ENCODE results near the gene RNF151. TPM values are rescaled to one million over a fixed set of nuclear protein-coding genes. Genes with fewer than 3 reads are reported as not detected.

Gene RNF151
- total and polyA plus RNA-seq, 2 of the 13 experiments (the other 11 are each of a cell fraction or from before 2014, with no cell fraction given): not detected

DNA sequence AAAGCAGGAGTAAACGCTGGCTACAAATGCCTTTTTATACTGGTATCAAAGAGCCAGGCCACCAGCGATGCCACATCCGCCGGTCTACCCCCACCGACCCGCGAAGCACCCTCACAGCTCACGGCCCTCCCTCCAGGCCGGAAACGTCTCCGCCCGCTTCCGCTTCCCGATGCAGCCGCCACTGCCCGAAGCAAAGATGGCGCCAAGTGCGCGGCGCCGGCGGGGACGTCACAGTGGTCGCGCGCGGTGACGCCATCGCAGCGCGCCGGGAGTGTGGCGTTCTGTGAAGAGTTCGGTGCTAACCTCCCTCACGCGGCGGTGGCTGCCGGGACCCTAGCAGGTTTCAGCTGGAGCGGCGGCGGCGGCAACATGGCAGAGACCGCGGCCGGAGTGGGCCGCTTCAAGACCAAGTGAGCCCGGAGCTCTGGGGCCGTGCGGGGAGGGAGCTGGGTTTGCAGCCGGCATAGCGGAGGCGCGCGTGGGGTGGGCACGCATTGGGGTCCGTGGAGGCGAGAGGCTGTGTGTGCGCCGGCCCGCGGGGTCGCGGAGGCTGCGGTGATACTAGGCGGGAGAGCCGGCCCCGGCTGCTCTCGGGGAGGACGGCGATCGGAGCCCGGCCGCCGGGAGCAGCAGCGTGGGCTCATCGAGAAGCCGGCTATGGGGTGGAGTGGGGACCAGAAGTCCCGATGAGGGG lies 5.3 kb downstream of the RNF151 start, which contains the start of gene TBL3 (continued):
- TF ChIP-seq, protein P1, sequence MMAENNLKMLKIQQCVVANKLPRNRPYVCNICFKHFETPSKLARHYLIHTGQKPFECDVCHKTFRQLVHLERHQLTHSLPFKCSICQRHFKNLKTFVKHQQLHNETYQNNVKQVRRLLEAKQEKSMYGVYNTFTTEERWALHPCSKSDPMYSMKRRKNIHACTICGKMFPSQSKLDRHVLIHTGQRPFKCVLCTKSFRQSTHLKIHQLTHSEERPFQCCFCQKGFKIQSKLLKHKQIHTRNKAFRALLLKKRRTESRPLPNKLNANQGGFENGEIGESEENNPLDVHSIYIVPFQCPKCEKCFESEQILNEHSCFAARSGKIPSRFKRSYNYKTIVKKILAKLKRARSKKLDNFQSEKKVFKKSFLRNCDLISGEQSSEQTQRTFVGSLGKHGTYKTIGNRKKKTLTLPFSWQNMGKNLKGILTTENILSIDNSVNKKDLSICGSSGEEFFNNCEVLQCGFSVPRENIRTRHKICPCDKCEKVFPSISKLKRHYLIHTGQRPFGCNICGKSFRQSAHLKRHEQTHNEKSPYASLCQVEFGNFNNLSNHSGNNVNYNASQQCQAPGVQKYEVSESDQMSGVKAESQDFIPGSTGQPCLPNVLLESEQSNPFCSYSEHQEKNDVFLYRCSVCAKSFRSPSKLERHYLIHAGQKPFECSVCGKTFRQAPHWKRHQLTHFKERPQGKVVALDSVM (CRISPR knock-in tag; IDR thresholded peaks at IDR 0.05): peak; percentile 82
- TF ChIP-seq CBX1 (IDR thresholded peaks at IDR 0.05; ENCODE audit: low read depth) (peak; percentile 91), ZIK1 (CRISPR knock-in tag; IDR thresholded peaks at IDR 0.05; ENCODE audit: borderline replicate concordance, low read depth) (peak; percentile 89), MAF1 (CRISPR knock-in tag; IDR thresholded peaks at IDR 0.05; ENCODE audit: borderline replicate concordance) (peak; percentile 82; the same call in 1 of the 2 replicates), NFKB2 (CRISPR knock-in tag; IDR thresholded peaks at IDR 0.05; ENCODE audit: borderline replicate concordance) (peak; percentile 82; the same call in 1 of the 2 replicates), ZNF230 (CRISPR knock-in tag; IDR thresholded peaks at IDR 0.05) (peak; percentile 75; the same call in 1 of the 2 replicates), DR1 (CRISPR knock-in tag; IDR thresholded peaks at IDR 0.05) (peak; percentile 89), JUN (CRISPR knock-in tag; IDR thresholded peaks at IDR 0.05) (0 out of 2 replicates have a peak, but pooled peaks have one; percentile 38), ATAD3A (CRISPR knock-in tag; IDR thresholded peaks at IDR 0.05) (no peak), SOX13 (IDR thresholded peaks at IDR 0.05) (peak; percentile 23; the same call in 1 of the 2 replicates), SOX13 (CRISPR knock-in tag; conservative IDR thresholded peaks at IDR 0.05 in 1 of 2, IDR thresholded peaks at IDR 0.05 in 1 of 2) (peak in 1 of 2 experiments; percentile 52; a peak in 1 of 4 replicates), TP53 (CRISPR knock-in tag; conservative IDR thresholded peaks at IDR 0.05) (peak; percentile 33; the same call in 1 of the 2 replicates), GTF3A (CRISPR knock-in tag; conservative IDR thresholded peaks at IDR 0.05) (peak; percentile 82; the same call in 1 of the 2 replicates)
- TF ChIP-seq, protein P2, sequence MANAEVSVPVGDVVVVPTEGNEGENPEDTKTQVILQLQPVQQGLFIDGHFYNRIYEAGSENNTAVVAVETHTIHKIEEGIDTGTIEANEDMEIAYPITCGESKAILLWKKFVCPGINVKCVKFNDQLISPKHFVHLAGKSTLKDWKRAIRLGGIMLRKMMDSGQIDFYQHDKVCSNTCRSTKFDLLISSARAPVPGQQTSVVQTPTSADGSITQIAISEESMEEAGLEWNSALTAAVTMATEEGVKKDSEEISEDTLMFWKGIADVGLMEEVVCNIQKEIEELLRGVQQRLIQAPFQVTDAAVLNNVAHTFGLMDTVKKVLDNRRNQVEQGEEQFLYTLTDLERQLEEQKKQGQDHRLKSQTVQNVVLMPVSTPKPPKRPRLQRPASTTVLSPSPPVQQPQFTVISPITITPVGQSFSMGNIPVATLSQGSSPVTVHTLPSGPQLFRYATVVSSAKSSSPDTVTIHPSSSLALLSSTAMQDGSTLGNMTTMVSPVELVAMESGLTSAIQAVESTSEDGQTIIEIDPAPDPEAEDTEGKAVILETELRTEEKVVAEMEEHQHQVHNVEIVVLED (CRISPR knock-in tag; IDR thresholded peaks at IDR 0.05; ENCODE audit: borderline replicate concordance): peak; percentile 97
- TF ChIP-seq, protein P3, sequence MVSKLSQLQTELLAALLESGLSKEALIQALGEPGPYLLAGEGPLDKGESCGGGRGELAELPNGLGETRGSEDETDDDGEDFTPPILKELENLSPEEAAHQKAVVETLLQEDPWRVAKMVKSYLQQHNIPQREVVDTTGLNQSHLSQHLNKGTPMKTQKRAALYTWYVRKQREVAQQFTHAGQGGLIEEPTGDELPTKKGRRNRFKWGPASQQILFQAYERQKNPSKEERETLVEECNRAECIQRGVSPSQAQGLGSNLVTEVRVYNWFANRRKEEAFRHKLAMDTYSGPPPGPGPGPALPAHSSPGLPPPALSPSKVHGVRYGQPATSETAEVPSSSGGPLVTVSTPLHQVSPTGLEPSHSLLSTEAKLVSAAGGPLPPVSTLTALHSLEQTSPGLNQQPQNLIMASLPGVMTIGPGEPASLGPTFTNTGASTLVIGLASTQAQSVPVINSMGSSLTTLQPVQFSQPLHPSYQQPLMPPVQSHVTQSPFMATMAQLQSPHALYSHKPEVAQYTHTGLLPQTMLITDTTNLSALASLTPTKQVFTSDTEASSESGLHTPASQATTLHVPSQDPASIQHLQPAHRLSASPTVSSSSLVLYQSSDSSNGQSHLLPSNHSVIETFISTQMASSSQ (IDR thresholded peaks at IDR 0.05; ENCODE audit: low read depth): no peak
- TF ChIP-seq, protein P3 (CRISPR knock-in tag; IDR thresholded peaks at IDR 0.05; ENCODE audit: borderline replicate concordance): peak; percentile 77; the same call in 1 of the 2 replicates
- TF ChIP-seq, protein P4, sequence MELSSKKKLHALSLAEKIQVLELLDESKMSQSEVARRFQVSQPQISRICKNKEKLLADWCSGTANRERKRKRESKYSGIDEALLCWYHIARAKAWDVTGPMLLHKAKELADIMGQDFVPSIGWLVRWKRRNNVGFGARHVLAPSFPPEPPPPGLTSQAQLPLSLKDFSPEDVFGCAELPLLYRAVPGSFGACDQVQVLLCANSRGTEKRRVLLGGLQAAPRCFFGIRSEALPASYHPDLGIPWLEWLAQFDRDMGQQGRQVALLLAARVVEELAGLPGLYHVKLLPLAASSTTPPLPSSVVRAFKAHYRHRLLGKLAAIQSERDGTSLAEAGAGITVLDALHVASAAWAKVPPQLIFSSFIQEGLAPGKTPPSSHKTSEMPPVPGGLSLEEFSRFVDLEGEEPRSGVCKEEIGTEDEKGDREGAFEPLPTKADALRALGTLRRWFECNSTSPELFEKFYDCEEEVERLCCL (CRISPR knock-in tag; IDR thresholded peaks at IDR 0.05; ENCODE audit: borderline replicate concordance): peak; percentile 83; the same call in 1 of the 2 replicates
- TF ChIP-seq, protein P5, sequence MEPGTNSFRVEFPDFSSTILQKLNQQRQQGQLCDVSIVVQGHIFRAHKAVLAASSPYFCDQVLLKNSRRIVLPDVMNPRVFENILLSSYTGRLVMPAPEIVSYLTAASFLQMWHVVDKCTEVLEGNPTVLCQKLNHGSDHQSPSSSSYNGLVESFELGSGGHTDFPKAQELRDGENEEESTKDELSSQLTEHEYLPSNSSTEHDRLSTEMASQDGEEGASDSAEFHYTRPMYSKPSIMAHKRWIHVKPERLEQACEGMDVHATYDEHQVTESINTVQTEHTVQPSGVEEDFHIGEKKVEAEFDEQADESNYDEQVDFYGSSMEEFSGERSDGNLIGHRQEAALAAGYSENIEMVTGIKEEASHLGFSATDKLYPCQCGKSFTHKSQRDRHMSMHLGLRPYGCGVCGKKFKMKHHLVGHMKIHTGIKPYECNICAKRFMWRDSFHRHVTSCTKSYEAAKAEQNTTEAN (CRISPR knock-in tag; conservative IDR thresholded peaks at IDR 0.05): no peak

Data from HepG2 (cell line).